ENCODE data around the gene ATP8A1. TPM values are rescaled to one million over a fixed set of nuclear protein-coding genes. Genes with fewer than 3 reads are reported as not detected.
A peak's percentile ranks its signal among the peaks of the same experiment; 100 is the strongest.

ATP8A1 gene
- total RNA-seq, 2 experiments from 2014 or later: 23.8 to 24.7 TPM

DNA sequence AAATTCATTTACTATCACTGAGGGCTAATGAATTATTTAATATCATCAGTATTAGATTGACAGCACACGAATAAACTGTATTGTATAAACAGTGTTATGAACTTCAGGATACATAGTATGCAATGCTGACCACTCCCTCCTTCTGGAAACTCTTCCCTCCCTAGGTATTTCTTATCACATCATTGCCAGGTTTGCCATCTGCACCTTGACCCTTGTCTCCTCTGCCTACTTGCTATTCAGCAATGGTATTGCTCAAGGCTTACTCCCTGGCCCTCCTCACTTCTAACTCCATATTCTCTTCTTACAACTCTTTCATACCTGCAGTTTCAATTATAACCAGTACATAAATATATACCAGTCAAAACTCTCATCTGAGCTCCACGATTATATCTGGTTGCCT lies 38.9 kb downstream of the ATP8A1 start:
- Mint-ChIP-seq H3K9me3 (no peaks in the 10 kb centered on the region), H3K27ac (no peak overlapping the region), H3K27me3 (no peaks in the 10 kb centered on the region), H3K36me3 (peaks cover 36% of the 10 kb centered on the region), H3K4me3 (no peak overlapping the region), H3K4me1 (peaks cover 3% of the 10 kb centered on the region)
- DNase-seq: no peak

GRCh38 chr4:42617030-42617429 lies 39.9 kb downstream of the ATP8A1 start:
- Mint-ChIP-seq H3K27ac (no peak overlapping the region), H3K4me1 (peaks cover 8% of the 10 kb centered on the region), H3K9me3 (no peaks in the 10 kb centered on the region), H3K4me3 (no peak overlapping the region), H3K36me3 (peaks cover 30% of the 10 kb centered on the region), H3K27me3 (no peaks in the 10 kb centered on the region)
- DNase-seq: no peak

DNA sequence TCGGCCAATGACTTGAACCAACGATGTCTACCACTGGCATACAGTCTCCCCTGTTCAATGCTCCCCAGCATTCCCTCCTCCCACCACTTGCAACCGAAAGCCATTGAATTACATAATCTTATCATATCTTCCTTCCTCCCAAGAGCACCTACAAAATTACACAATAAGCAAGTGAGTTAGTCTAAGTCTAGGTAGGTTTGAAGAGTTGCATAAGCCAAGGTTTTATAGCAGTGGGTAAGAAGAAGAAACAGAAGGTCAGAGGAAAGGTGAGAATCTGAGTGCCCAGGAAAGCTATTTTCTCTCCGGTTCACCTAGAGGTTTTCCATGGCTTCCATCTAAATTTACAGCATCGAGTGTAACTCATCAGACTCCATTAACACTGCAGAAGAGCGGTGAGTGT lies 40.3 kb downstream of the ATP8A1 start:
- Mint-ChIP-seq H3K4me1 (peaks cover 8% of the 10 kb centered on the region), H3K27me3 (no peaks in the 10 kb centered on the region), H3K4me3 (no peak overlapping the region), H3K27ac (no peak overlapping the region), H3K36me3 (peaks cover 28% of the 10 kb centered on the region), H3K9me3 (no peaks in the 10 kb centered on the region)
- DNase-seq: no peak

GRCh38 chr4:42615131-42615763 lies 41.7 kb downstream of the ATP8A1 start:
- Mint-ChIP-seq H3K27me3 (no peaks in the 10 kb centered on the region), H3K4me3 (no peak overlapping the region), H3K4me1 (peaks cover 8% of the 10 kb centered on the region), H3K36me3 (peaks cover 36% of the 10 kb centered on the region), H3K9me3 (no peaks in the 10 kb centered on the region), H3K27ac (no peak overlapping the region)
- no peak for DNase-seq

GRCh38 chr4:42612898-42613297 lies 44.0 kb downstream of the ATP8A1 start:
- no peak overlapping the region for H3K27ac Mint-ChIP-seq

GRCh38 chr4:42610941-42611340 lies 46.0 kb downstream of the ATP8A1 start:
- H3K27ac Mint-ChIP-seq: no peak overlapping the region
- peaks cover 42% of the 10 kb centered on the region for H3K36me3 Mint-ChIP-seq
- H3K4me1 Mint-ChIP-seq: peaks cover 25% of the 10 kb centered on the region
- no peaks in the 10 kb centered on the region for H3K9me3 Mint-ChIP-seq
- no peak overlapping the region for H3K4me3 Mint-ChIP-seq
- DNase-seq: no peak
- H3K27me3 Mint-ChIP-seq: no peaks in the 10 kb centered on the region

More at GRCh38 chr4:42612898-42613297, 44.0 kb downstream of the ATP8A1 start:
- Mint-ChIP-seq H3K9me3 (no peaks in the 10 kb centered on the region), H3K36me3 (peaks cover 40% of the 10 kb centered on the region), H3K4me3 (no peak overlapping the region), H3K27me3 (no peaks in the 10 kb centered on the region), H3K4me1 (peaks cover 20% of the 10 kb centered on the region)
- DNase-seq: no peak

- H3K27ac Mint-ChIP-seq: no peak overlapping the region
- H3K36me3 Mint-ChIP-seq: peaks cover 49% of the 10 kb centered on the region
- peaks cover 27% of the 10 kb centered on the region for H3K4me1 Mint-ChIP-seq
- no peaks in the 10 kb centered on the region for H3K27me3 Mint-ChIP-seq
- no peaks in the 10 kb centered on the region for H3K9me3 Mint-ChIP-seq
- no peak overlapping the region for H3K4me3 Mint-ChIP-seq
- no peak for DNase-seq
Measured at GRCh38 chr4:42609051-42609450, 47.9 kb downstream of the ATP8A1 start.

DNA sequence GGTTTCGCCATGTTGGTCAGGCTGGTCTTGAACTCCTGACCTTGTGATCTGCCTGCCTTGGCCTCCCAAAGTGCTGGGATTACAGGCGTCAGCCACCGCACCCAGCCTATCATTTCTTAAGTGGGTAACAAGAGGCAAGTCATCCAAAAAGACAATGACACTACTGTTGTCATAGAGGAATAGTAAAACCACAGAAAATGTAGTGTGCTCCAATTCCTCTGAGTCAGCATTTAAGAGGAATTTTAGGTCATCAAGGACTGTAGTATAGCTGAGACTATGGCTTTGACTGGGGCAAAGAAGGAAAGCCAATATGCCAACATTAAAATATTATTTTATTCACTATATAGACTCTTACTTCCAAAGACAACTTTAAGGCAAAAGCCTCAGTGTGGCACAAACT lies 48.4 kb downstream of the ATP8A1 start:
- Mint-ChIP-seq H3K36me3 (peaks cover 52% of the 10 kb centered on the region), H3K27ac (no peak overlapping the region), H3K9me3 (no peaks in the 10 kb centered on the region), H3K4me3 (no peak overlapping the region), H3K4me1 (peaks cover 27% of the 10 kb centered on the region), H3K27me3 (no peaks in the 10 kb centered on the region)
- DNase-seq: no peak

DNA sequence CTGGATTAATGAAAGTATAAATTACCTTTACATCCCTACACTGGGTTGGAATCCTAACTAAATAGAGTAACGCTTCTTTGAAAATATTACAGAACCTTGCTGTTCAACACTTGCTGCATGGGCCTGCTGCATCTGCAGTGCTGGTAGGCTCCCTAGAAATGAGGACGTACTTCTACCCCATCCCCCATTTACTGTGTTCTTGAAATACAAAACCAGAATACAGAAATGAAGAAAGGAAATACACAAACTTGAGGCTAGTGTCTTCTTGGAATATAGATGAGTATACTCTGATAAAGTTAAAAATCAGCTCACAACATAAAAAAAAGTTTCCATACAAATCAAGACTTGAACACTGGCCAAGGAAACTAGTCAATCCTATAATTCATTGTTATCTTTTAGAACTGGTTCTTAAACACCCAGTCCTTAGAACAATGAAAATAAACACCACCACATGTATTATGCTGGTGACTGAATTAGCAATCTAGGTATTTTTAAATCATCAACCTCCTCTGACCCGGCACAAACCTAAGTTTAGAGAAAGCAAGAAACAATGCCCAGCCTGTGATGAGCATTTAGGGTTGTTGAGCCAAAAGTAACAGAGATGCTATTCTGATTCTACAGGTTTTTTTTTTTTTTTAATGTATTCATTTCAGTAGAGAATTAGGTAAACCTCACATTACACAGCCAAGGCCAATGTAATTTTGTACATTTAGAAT lies 49.7 kb downstream of the ATP8A1 start:
- no peaks in the 10 kb centered on the region for H3K27me3 Mint-ChIP-seq
- H3K4me3 Mint-ChIP-seq: no peak overlapping the region
- H3K36me3 Mint-ChIP-seq: peaks cover 51% of the 10 kb centered on the region
- no peak for DNase-seq
- H3K27ac Mint-ChIP-seq: peak overlapping the region; percentile 28
- H3K9me3 Mint-ChIP-seq: no peaks in the 10 kb centered on the region
- H3K4me1 Mint-ChIP-seq: peaks cover 23% of the 10 kb centered on the region

GRCh38 chr4:42605264-42605663 lies 51.6 kb downstream of the ATP8A1 start:
- no peak for DNase-seq
- no peaks in the 10 kb centered on the region for H3K27me3 Mint-ChIP-seq
- H3K36me3 Mint-ChIP-seq: peaks cover 37% of the 10 kb centered on the region
- no peak overlapping the region for H3K4me3 Mint-ChIP-seq
- no peaks in the 10 kb centered on the region for H3K9me3 Mint-ChIP-seq
- no peak overlapping the region for H3K27ac Mint-ChIP-seq
- H3K4me1 Mint-ChIP-seq: peaks cover 21% of the 10 kb centered on the region

GRCh38 chr4:42603862-42604261 lies 53.0 kb downstream of the ATP8A1 start:
- Mint-ChIP-seq H3K4me3 (no peak overlapping the region), H3K36me3 (peaks cover 28% of the 10 kb centered on the region), H3K27ac (no peak overlapping the region), H3K27me3 (no peaks in the 10 kb centered on the region), H3K9me3 (no peaks in the 10 kb centered on the region), H3K4me1 (peaks cover 12% of the 10 kb centered on the region)
- DNase-seq: no peak

DNA sequence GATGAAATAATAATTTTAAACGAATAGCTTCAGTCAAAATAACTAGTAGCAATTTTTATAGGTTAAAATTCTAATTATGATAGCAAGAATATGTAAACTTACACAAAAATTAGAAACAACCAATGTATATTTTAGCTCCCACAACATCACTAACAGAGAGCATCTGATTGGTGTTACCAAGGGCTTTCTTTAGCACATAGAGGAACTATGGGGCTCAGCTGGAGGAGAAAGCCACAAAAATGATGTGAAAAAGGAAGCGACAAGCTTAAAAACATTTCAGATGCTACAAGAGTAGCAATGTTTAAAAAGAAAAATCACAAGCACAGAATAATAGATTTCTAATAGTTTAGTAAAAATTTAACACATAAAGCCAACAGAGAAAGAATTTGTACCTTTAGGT lies 56.3 kb downstream of the ATP8A1 start:
- H3K4me3 Mint-ChIP-seq: no peak overlapping the region
- peaks cover 17% of the 10 kb centered on the region for H3K36me3 Mint-ChIP-seq
- no peaks in the 10 kb centered on the region for H3K27me3 Mint-ChIP-seq
- H3K27ac Mint-ChIP-seq: no peak overlapping the region
- H3K9me3 Mint-ChIP-seq: no peaks in the 10 kb centered on the region
- H3K4me1 Mint-ChIP-seq: peaks cover 6% of the 10 kb centered on the region
- DNase-seq: no peak

DNA sequence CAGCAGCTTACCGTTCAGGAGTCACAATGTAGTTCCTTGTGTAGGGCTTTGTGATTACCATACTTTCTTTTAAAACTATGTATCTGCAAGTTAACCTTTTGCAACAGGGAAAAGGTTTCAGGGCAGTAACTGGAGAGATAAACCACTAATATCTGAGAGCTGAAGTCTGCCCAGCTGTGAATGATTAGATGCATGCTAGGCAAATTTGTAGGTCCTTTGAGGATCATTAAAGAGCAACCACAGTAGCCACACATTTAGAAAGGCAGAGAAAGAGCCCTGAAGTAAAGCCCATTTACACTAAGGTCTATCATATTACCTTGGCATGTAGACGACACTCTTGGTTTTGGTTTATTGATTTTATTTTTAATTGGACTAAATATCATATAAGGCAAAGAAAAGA lies 60.0 kb downstream of the ATP8A1 start:
- no peaks in the 10 kb centered on the region for H3K27me3 Mint-ChIP-seq
- peaks cover 5% of the 10 kb centered on the region for H3K36me3 Mint-ChIP-seq
- H3K4me1 Mint-ChIP-seq: peaks cover 4% of the 10 kb centered on the region
- no peak for DNase-seq
- no peaks in the 10 kb centered on the region for H3K9me3 Mint-ChIP-seq
- no peak overlapping the region for H3K27ac Mint-ChIP-seq
- H3K4me3 Mint-ChIP-seq: no peak overlapping the region

GRCh38 chr4:42594888-42595287 lies 62.0 kb downstream of the ATP8A1 start:
- peaks cover 5% of the 10 kb centered on the region for H3K36me3 Mint-ChIP-seq
- no peak overlapping the region for H3K4me3 Mint-ChIP-seq
- no peak overlapping the region for H3K27ac Mint-ChIP-seq
- DNase-seq: no peak
- no peaks in the 10 kb centered on the region for H3K9me3 Mint-ChIP-seq
- H3K27me3 Mint-ChIP-seq: no peaks in the 10 kb centered on the region
- H3K4me1 Mint-ChIP-seq: peaks cover 4% of the 10 kb centered on the region

DNA sequence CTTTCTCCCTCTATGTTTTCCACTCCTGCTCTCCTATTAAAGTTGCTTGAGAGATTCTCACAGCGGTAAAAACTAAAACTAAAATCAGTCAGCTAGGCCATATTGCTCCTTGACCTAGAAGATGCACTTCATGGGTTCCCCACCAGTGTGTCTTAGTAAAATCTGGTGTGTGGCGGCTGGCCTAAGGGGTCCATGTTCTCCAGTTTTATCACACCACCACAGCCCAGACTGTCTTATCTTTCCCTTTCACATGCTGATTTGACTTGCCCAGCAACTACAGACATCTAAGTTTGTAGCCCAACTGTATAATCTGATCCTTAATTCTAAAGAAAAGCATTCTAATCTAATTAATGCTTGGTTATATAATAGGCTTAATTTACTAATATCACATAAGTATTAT lies 68.0 kb downstream of the ATP8A1 start:
- Mint-ChIP-seq H3K4me1 (no peaks in the 10 kb centered on the region), H3K36me3 (peaks cover 16% of the 10 kb centered on the region), H3K9me3 (no peaks in the 10 kb centered on the region), H3K27ac (no peak overlapping the region), H3K4me3 (no peak overlapping the region), H3K27me3 (no peaks in the 10 kb centered on the region)
- DNase-seq: no peak

GRCh38 chr4:42586775-42587174 lies 70.1 kb downstream of the ATP8A1 start:
- no peaks in the 10 kb centered on the region for H3K4me1 Mint-ChIP-seq
- H3K27me3 Mint-ChIP-seq: no peaks in the 10 kb centered on the region
- no peak overlapping the region for H3K4me3 Mint-ChIP-seq
- no peak overlapping the region for H3K27ac Mint-ChIP-seq
- DNase-seq: no peak
- peaks cover 21% of the 10 kb centered on the region for H3K36me3 Mint-ChIP-seq
- no peaks in the 10 kb centered on the region for H3K9me3 Mint-ChIP-seq
